ENCODE results near the gene DHRS12.

Gene DHRS12

GRCh38 chr13:51780099-51780498 lies 23.9 kb downstream of the DHRS12 start:
- DNase-seq = no peak

GRCh38 chr13:51778392-51778791 lies 25.6 kb downstream of the DHRS12 start:
- DNase-seq = no peak

- no peak for DNase-seq
Observed at GRCh38 chr13:51777921-51778320, 26.0 kb downstream of the DHRS12 start.

- DNase-seq = no peak
Observed at GRCh38 chr13:51776179-51776578, 27.8 kb downstream of the DHRS12 start.

- no peak for DNase-seq
Observed at GRCh38 chr13:51773515-51773914, 30.4 kb downstream of the DHRS12 start.

- no peak for DNase-seq
Observed at GRCh38 chr13:51772781-51773180, 31.2 kb downstream of the DHRS12 start.

- DNase-seq = no peak
Observed at GRCh38 chr13:51772105-51772455, 31.9 kb downstream of the DHRS12 start.

- no peak for DNase-seq
Observed at GRCh38 chr13:51771418-51772104, 32.4 kb downstream of the DHRS12 start.

- DNase-seq = no peak
Observed at GRCh38 chr13:51770681-51771417, 33.1 kb downstream of the DHRS12 start.

GRCh38 chr13:51770160-51770559 lies 33.8 kb downstream of the DHRS12 start:
- no peak for DNase-seq

GRCh38 chr13:51769455-51770127 lies 34.4 kb downstream of the DHRS12 start:
- DNase-seq = no peak

GRCh38 chr13:51768976-51769375 lies 35.0 kb downstream of the DHRS12 start:
- DNase-seq = no peak

- no peak for DNase-seq
Observed at GRCh38 chr13:51768378-51768921, 35.5 kb downstream of the DHRS12 start.

- DNase-seq = no peak
Observed at GRCh38 chr13:51767100-51767499, 36.9 kb downstream of the DHRS12 start.

GRCh38 chr13:51765142-51765515 lies 38.8 kb downstream of the DHRS12 start:
- DNase-seq = no peak

GRCh38 chr13:51764184-51765141 lies 39.5 kb downstream of the DHRS12 start:
- DNase-seq = peak; percentile 87

GRCh38 chr13:51763486-51763885 lies 40.5 kb downstream of the DHRS12 start:
- no peak for DNase-seq

GRCh38 chr13:51761643-51762350 lies 42.2 kb downstream of the DHRS12 start:
- DNase-seq = no peak

GRCh38 chr13:51760592-51760991 lies 43.4 kb downstream of the DHRS12 start:
- no peak for DNase-seq

GRCh38 chr13:51759240-51759639 lies 44.7 kb downstream of the DHRS12 start:
- DNase-seq = no peak

GRCh38 chr13:51758691-51759090 lies 45.3 kb downstream of the DHRS12 start:
- DNase-seq = no peak

- DNase-seq = no peak
Observed at GRCh38 chr13:51756651-51757050, 47.3 kb downstream of the DHRS12 start.
